Measurements from ENCODE around the gene METTL24.

Gene METTL24

GRCh38 chr6:110334423-110335180, 23.5 kb downstream of the METTL24 start:
- DNase-seq, result no peak

GRCh38 chr6:110332281-110332680, 25.9 kb downstream of the METTL24 start:
- DNase-seq, result no peak

GRCh38 chr6:110331816-110332215, 26.3 kb downstream of the METTL24 start:
- DNase-seq, result no peak

GRCh38 chr6:110331390-110331789, 26.8 kb downstream of the METTL24 start:
- DNase-seq, result no peak

GRCh38 chr6:110329714-110330436, 28.3 kb downstream of the METTL24 start:
- no peak for DNase-seq

- no peak for DNase-seq
Observed at GRCh38 chr6:110329348-110329713, 28.8 kb downstream of the METTL24 start.

- DNase-seq, result no peak
Observed at GRCh38 chr6:110328259-110328658, 29.9 kb downstream of the METTL24 start.

- DNase-seq, result no peak
Observed at GRCh38 chr6:110327391-110327790, 30.8 kb downstream of the METTL24 start.

GRCh38 chr6:110326609-110327008, 31.5 kb downstream of the METTL24 start:
- DNase-seq, result no peak

GRCh38 chr6:110326057-110326456, 32.1 kb downstream of the METTL24 start:
- DNase-seq, result peak in 3 of 4 experiments; percentile 16 to 32 (median 23)

GRCh38 chr6:110325197-110325596, 33.0 kb downstream of the METTL24 start:
- DNase-seq, result no peak

GRCh38 chr6:110324548-110324947, 33.6 kb downstream of the METTL24 start:
- no peak for DNase-seq

GRCh38 chr6:110323258-110323657, 34.9 kb downstream of the METTL24 start:
- no peak for DNase-seq

GRCh38 chr6:110322874-110323242, 35.3 kb downstream of the METTL24 start:
- peak; percentile 31 to 70 (median 64) for DNase-seq

- DNase-seq, result peak; percentile 35 to 62 (median 59)
Observed at GRCh38 chr6:110322151-110322873, 35.8 kb downstream of the METTL24 start.

GRCh38 chr6:110320307-110320706, 37.8 kb downstream of the METTL24 start:
- no peak for DNase-seq

- no peak for DNase-seq
Observed at GRCh38 chr6:110319843-110320242, 38.3 kb downstream of the METTL24 start.

- DNase-seq, result no peak
Observed at GRCh38 chr6:110319381-110319780, 38.8 kb downstream of the METTL24 start.

- DNase-seq, result no peak
Observed at GRCh38 chr6:110318971-110319370, 39.2 kb downstream of the METTL24 start.

- DNase-seq, result no peak
Observed at GRCh38 chr6:110317646-110318045, 40.5 kb downstream of the METTL24 start.

GRCh38 chr6:110317189-110317588, 41.0 kb downstream of the METTL24 start:
- no peak for DNase-seq

- no peak for DNase-seq
Observed at GRCh38 chr6:110315869-110316398, 42.2 kb downstream of the METTL24 start.

GRCh38 chr6:110315207-110315868, 42.8 kb downstream of the METTL24 start:
- no peak for DNase-seq
